NOMO-1 treated with DMSO at 0.1 percent for 48 hours (cell line): ENCODE measurements around the gene SPATA20.

Experiments used
- DNase-seq: peaks from one replicate; lab custom pipeline; 2025; ENCODE audit not compliant: unreplicated experiment; lab: John Stamatoyannopoulos, UW

The SPATA20 gene

DNA sequence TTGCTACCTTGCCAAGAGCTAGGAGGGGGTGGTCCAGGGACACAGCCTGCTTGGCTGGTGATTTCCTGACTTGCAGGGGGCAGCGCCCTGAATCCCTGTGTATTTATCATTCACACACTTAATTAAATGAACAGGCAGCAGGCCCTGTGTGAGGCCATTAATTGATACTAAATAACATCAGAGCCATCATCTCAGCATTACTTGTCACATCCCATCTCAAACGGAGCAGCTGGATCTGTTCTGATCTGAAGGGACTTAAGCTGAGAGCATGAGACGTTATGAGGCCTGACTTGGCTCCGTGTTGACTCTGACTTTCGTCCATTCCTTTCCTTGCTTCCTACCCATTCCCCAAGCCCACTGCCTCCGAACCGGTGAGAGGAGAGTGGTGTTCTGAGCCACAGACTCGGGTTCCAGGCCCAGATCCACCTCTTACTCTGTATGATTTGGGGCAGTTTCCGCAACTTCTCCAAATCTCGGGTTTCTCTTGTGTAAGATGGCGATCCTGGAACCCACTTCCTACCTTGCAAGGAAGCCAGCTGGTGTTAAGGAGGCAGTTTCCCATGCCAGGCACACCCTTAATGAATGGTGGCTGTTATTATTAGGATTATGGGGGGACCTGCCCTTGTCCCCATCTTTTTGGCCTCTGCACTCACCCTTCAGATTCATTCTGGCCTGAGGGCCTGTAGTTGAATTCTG, 47.3 kb downstream of the SPATA20 start:
- DNase-seq = no peak

DNA sequence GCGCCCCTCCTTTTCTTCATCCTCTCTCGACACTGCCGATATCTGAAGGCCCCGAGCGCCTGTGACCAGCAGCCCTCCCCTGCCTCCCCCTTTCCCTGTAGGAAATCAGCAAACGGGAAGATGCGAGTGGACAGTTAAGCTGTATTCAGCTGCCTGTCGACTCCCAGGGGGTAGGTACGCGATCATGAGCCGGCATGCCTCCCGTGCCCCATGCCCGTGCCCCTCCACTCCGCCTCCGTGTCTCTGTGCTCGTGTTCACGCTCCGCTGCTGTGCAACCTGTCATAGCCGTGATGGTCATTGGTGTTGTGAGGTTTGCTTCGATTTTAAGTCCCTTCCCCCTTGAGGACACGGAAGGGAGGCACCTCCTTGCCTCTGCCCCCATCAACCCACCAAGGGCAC, 47.9 kb downstream of the SPATA20 start:
- DNase-seq = no peak

DNA sequence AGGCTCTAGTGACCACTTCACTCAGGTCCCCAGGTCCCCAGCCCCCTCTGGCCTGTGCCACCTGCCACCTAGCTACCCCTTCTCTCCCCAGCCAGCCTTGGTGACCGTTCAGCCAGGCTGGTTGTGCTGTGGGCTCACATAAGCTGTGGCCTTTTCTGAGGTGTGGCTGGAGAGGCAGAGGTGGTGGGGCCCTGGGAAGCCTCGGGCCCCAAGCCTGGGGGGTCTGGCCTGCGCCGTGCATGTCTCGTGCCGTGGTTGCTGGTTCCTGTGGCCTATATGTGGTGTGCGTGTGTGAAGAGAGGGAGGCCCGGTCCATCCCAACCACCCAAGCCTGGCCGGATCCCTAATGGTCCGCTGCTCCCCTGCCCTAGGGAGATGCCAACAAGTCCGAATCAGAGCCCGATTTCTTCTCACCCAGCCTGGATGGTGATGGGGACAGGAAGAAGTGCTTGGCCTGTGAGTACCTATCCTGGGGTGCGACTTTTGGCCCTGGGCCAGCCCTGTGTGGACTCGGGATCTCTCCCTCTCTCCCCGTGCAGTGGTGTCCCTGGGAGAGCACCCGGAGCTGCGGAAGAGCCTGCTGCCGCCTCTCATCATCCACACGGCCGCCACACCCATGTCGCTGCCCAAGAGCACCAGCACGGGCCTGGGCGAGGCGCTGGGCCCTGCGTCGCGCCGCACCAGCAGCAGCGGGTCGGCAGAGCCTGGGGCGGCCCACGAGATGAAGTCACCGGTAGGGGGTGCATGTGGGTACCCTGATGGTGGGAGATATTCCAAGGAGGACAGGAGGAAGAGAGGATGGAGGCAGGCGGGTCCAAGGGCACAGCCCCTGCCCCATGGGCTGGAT, 49.4 kb downstream of the SPATA20 start:
- no peak for DNase-seq

- DNase-seq = peak; percentile 21
These were observed 51.5 kb downstream of the SPATA20 start for GRCh38 chr17:50598487-50598886.

- no peak for DNase-seq
These were observed 52.6 kb downstream of the SPATA20 start for GRCh38 chr17:50599606-50600005.

- DNase-seq = no peak
These were observed 54.9 kb downstream of the SPATA20 start for GRCh38 chr17:50601823-50602375.

GRCh38 chr17:50602836-50603235, 55.9 kb downstream of the SPATA20 start:
- no peak for DNase-seq

DNA sequence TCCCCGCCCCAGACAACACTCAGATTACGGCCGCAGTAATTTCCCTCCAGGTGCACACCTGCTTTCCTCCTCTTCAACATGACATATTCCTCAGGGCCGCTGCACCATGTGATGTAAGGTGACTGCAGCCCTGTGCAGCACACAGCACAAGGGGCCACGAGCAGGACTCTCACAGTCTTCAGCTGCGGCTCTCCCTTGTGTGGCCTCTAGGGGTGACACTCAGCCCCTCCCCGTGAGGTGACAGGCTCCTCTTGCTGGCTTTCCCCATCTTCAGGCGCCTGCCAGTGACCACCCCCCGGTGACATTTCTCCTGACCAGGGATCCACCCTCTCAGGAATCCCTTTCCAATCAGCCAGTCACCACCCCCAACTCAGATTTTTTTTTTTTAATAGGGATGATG, 56.4 kb downstream of the SPATA20 start:
- DNase-seq = peak; percentile 13

- DNase-seq = no peak
These were observed 57.5 kb downstream of the SPATA20 start for GRCh38 chr17:50604513-50604912.

GRCh38 chr17:50605429-50605828, 58.5 kb downstream of the SPATA20 start:
- no peak for DNase-seq
